Measurements from ENCODE around the gene ZNF101.
A peak's percentile ranks its signal among the peaks of the same experiment; 100 is the strongest.

The ZNF101 gene

DNA sequence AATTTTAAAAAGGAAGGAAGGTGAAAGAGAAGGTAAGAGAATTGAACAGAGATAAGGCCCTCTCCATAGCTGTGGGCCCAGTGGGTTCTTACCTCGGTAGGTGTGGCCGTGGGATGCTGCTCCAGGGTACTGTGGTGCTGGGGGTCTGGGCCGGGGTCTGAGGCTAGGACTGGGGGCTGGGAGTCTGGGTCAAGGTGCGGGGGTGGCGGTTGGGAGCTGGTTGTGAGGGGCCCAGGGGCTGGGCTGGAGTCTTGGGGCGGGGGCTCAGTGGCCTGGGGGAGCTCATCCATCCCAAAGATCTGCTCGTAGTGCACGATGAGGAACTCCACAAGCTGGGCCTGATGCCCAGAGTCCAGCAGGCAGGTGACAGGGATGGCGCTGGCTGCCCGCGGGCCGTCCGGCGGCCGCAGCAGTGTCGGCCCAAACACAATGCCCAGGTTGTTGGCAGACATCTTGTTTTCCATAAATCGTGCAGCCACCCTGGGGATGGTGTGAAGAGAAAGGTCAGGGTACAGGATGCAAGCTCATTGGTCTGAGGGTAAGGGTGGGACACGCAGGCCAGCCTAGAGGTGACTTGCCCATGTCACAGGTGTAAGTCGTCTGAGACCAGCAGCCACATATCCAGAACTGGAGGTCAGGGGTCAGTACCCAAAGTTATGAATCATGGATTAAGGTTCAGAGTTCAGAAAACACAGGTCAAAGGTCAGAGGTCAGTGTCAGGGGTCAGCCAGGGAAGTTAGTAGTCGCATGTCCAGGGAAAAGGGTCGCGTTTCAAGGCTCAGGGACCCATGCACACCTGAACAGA, 34.7 kb upstream of the ZNF101 start:
- peaks cover 61% of the 10 kb centered on the region for H3K36me3 Mint-ChIP-seq (ENCODE audit: low read depth)
- no peak overlapping the region for H3K4me3 Mint-ChIP-seq
- no peak for DNase-seq (ENCODE audit: low spot score)
- H3K27ac Mint-ChIP-seq, result no peak overlapping the region
- H3K9me3 Mint-ChIP-seq, result no peaks in the 10 kb centered on the region
- H3K4me1 Mint-ChIP-seq (ENCODE audit: low read depth), result no peaks in the 10 kb centered on the region
- no peaks in the 10 kb centered on the region for H3K27me3 Mint-ChIP-seq (ENCODE audit: low read depth)

DNA sequence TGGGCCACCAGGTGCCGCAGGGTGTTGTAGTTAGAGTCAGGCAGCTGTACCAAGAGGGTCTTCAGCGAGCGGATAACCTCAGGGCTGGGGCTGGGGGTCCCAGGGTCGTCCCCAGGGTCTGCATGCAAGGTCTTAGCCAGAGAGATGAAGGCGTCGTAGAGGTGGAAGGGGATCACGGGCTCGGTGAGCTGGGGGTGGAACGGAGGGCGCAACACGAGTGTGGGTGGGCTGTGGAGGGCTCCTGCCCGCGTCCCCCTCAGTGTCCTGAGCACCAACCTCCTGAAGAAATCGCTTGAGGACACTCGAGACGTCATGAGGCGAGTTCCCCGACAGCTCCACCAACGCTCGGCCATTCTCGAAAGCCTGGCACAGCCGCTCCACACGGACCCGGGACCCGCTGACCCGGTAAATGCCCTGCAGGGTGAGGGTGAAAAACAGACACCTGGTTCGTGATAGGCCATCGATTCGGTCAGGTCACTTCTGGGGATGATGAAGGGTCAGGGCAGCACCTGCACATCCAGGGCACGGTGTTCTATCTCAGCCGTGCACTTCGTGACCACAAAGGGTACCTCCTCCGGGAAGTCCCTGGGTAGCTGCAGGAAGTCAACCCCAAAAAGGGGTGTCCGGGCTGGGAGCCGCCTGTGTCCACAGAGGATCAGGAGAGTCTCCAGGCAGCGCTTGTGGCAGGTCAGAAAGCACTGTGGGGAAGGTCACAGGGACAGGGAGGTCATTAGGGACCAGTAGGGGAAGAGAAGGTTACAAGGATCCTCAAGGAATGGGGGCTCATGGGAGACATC, 33.9 kb upstream of the ZNF101 start:
- Mint-ChIP-seq H3K4me3 (no peak overlapping the region), H3K36me3 (ENCODE audit: low read depth) (peaks cover 61% of the 10 kb centered on the region), H3K27me3 (ENCODE audit: low read depth) (no peaks in the 10 kb centered on the region), H3K27ac (no peak overlapping the region), H3K9me3 (no peaks in the 10 kb centered on the region), H3K4me1 (ENCODE audit: low read depth) (no peaks in the 10 kb centered on the region)
- DNase-seq (ENCODE audit: low spot score), result no peak

DNA sequence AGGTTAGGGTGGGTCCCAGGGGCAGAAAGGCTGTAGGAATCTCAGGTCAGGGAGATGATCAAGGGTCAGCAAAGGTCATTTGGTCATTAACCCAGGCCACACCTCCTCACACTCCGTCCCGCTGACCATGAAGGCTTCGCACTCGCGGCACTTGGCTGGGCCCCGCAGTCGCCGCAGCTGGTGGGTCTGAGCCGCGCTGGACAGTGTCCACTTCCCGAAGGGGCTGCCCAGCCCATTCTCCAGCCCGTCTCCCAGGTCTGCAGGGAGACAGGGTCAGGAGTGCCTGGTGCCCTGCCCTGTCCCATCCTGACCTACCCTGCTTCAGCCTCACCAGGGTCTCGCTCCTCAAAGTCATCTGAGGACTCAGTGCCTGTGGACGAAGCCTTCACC, 33.3 kb upstream of the ZNF101 start:
- no peak overlapping the region for H3K27ac Mint-ChIP-seq
- no peak overlapping the region for H3K4me3 Mint-ChIP-seq
- DNase-seq (ENCODE audit: low spot score), result no peak
- H3K27me3 Mint-ChIP-seq (ENCODE audit: low read depth), result no peaks in the 10 kb centered on the region
- H3K36me3 Mint-ChIP-seq (ENCODE audit: low read depth), result peaks cover 64% of the 10 kb centered on the region
- no peaks in the 10 kb centered on the region for H3K9me3 Mint-ChIP-seq
- no peaks in the 10 kb centered on the region for H3K4me1 Mint-ChIP-seq (ENCODE audit: low read depth)

GRCh38 chr19:19636573-19637185, 32.0 kb upstream of the ZNF101 start:
- H3K36me3 Mint-ChIP-seq (ENCODE audit: low read depth), result peaks cover 58% of the 10 kb centered on the region
- no peaks in the 10 kb centered on the region for H3K4me1 Mint-ChIP-seq (ENCODE audit: low read depth)
- no peaks in the 10 kb centered on the region for H3K27me3 Mint-ChIP-seq (ENCODE audit: low read depth)
- H3K9me3 Mint-ChIP-seq, result no peaks in the 10 kb centered on the region
- no peak overlapping the region for H3K4me3 Mint-ChIP-seq
- H3K27ac Mint-ChIP-seq, result no peak overlapping the region
- DNase-seq (ENCODE audit: low spot score), result no peak

DNA sequence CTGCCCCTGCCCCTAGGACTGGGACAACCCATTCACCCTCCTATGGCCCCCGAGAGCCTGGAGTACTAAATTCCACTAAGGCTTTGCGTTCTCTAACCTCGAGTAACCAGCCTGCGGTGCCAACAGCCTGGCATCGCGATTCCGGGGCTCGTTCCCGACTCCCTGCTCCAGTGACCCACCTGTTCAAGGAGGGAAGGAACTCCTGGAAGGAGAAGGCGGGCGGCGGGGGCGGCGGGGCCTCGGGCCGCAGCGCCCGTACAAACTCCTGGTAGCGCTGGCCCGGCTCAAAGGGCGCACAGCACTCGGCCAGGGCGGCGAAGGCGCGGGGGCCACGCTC, 31.5 kb upstream of the ZNF101 start:
- no peaks in the 10 kb centered on the region for H3K9me3 Mint-ChIP-seq
- H3K4me1 Mint-ChIP-seq (ENCODE audit: low read depth), result peaks cover 4% of the 10 kb centered on the region
- no peak for DNase-seq (ENCODE audit: low spot score)
- no peaks in the 10 kb centered on the region for H3K27me3 Mint-ChIP-seq (ENCODE audit: low read depth)
- peaks cover 63% of the 10 kb centered on the region for H3K36me3 Mint-ChIP-seq (ENCODE audit: low read depth)
- no peak overlapping the region for H3K4me3 Mint-ChIP-seq
- H3K27ac Mint-ChIP-seq, result no peak overlapping the region

DNA sequence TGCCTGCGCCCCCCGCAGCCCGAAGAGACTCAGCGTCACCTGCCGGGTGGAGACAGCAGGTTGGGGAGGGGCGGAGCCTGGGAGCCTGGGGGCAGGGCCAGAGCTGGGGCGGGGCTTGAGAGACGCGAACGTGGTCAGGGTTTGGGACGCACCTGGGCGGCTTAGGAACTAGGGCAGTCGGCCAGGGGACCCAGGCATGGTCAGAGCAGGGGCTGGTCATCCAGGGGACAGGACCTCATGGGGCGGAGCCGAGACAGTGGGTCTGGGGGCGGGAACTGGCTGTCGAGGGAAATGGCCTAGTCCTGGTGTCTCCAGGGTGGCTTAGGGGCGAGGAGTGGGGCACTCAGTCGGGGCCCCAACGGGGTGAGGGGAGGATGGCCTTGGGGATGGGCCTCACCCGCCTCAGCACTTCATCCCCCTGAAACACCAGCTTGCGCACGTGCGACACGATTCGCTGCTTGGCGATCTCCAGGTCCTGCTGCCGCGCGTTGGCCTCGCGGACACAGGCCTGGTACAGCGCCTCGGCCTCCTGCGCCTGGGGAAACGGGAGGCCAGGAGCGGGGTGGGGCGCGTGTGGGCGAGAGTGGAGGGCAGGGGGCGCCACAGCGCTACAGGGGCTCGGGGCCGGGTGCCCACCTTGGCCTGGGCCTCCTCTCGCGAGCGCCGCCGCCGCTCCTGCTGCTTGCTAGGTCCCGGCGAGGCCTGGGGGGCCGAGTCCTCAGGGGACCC, 31.0 kb upstream of the ZNF101 start:
- Mint-ChIP-seq H3K27me3 (ENCODE audit: low read depth) (no peaks in the 10 kb centered on the region), H3K4me1 (ENCODE audit: low read depth) (peaks cover 8% of the 10 kb centered on the region), H3K4me3 (no peak overlapping the region), H3K27ac (no peak overlapping the region), H3K36me3 (ENCODE audit: low read depth) (peaks cover 65% of the 10 kb centered on the region), H3K9me3 (no peaks in the 10 kb centered on the region)
- no peak for DNase-seq (ENCODE audit: low spot score)

DNA sequence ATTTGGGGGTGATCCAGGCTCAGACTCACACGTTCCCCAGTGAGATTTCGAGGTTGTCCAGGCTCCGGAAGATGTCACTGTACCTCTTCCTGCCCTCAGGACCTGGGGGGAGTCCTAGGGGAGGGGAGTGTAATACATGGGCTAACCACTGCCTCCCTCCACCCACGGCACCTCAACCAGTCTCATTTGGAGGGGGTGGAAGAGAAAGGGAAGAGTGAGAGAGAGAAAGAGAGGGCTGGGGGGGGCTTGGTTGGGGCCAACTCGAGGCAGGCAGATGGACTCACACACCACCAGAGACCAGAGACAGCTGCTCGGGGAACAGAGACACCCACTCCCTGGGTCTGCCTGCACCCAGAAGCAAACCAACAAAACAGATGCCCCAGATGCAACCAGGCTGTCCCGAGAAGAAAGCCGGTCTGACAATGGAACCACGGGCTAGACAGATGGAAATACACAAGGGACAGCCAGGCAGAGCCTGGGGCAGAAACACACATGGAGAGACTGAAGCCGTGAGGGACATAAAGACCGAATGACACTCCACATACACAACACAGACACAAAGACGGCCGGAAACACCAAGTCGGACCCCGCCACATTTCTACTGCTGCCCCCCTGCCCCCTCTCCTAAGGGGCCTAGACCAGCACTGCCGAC, 26.0 kb upstream of the ZNF101 start:
- Mint-ChIP-seq H3K9me3 (no peaks in the 10 kb centered on the region), H3K36me3 (ENCODE audit: low read depth) (peaks cover 43% of the 10 kb centered on the region)
- peak; percentile 47 for DNase-seq (ENCODE audit: low spot score)

DNA sequence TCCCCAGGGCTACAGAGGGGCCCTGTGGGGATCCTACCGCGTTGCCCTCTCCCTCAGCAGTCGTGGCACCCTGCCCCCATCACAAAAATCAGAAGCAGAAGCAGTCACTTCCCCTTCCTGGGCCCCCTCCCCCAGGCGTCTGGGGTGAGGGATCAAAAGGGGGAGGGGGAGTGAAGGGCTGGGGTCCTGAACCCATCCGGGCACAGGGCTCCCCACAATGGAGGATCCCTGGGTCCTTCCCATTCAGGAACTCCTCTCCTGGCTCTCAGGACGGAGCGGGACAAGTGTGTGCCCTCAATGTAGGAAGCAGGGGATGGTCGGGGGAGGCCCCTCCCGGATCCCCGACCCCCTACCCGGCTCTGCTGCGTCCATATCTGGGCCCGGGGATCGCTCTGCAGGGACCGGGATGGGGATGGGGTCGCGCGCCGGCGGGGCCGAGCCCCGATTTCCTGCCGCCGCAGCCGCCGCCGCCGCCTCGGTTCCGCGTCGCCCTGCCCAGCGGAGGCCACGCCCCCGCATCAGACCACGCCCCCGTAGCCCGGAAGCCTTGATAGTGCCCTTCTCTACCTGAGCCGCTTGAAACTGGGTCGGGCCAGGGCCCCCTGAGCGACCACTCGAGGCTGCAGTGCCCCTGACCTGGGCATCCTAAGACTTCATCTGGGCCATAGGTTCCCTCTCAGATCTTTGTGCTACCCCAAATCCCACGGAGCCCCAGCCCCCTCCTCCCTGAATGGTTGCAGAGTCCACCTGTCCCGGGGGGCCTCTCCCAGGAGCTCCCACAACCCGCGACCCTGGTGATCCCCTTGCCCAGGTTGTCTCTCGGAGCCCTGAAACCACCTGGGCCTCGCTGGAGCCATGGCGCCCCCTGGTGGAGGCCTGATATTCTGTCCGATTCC, 25.2 kb upstream of the ZNF101 start, which contains the start of gene GMIP:
Gene GMIP, minus strand, starts transcription at position 500 of the 896 bp plus-strand sequence. Its CDS starts 128 bp downstream, at position 372.
- peak within 1 kb of the TSS; percentile 93 for H3K27ac Mint-ChIP-seq
- H3K9me3 Mint-ChIP-seq, result no peaks in the 10 kb centered on the region
- H3K27me3 Mint-ChIP-seq (ENCODE audit: low read depth), result no peaks in the 10 kb centered on the region
- H3K4me1 Mint-ChIP-seq (ENCODE audit: low read depth), result peaks cover 11% of the 10 kb centered on the region
- H3K4me3 Mint-ChIP-seq, result peak within 1 kb of the TSS; percentile 100
- peaks cover 45% of the 10 kb centered on the region for H3K36me3 Mint-ChIP-seq (ENCODE audit: low read depth)
- peak; percentile 79 for DNase-seq (ENCODE audit: low spot score)

More for the DNA sequence above, 26.0 kb upstream of the ZNF101 start:
- Mint-ChIP-seq H3K4me3 (peak overlapping the region; percentile 100), H3K27ac (peak overlapping the region; percentile 93), H3K27me3 (ENCODE audit: low read depth) (no peaks in the 10 kb centered on the region), H3K4me1 (ENCODE audit: low read depth) (peaks cover 11% of the 10 kb centered on the region)

- Mint-ChIP-seq H3K27me3 (ENCODE audit: low read depth) (no peaks in the 10 kb centered on the region), H3K27ac (peak overlapping the region; percentile 93), H3K36me3 (ENCODE audit: low read depth) (peaks cover 44% of the 10 kb centered on the region), H3K4me1 (ENCODE audit: low read depth) (peaks cover 11% of the 10 kb centered on the region), H3K4me3 (peak overlapping the region; percentile 100), H3K9me3 (no peaks in the 10 kb centered on the region)
- no peak for DNase-seq (ENCODE audit: low spot score)
These were observed 24.6 kb upstream of the ZNF101 start for GRCh38 chr19:19644054-19644388.

DNA sequence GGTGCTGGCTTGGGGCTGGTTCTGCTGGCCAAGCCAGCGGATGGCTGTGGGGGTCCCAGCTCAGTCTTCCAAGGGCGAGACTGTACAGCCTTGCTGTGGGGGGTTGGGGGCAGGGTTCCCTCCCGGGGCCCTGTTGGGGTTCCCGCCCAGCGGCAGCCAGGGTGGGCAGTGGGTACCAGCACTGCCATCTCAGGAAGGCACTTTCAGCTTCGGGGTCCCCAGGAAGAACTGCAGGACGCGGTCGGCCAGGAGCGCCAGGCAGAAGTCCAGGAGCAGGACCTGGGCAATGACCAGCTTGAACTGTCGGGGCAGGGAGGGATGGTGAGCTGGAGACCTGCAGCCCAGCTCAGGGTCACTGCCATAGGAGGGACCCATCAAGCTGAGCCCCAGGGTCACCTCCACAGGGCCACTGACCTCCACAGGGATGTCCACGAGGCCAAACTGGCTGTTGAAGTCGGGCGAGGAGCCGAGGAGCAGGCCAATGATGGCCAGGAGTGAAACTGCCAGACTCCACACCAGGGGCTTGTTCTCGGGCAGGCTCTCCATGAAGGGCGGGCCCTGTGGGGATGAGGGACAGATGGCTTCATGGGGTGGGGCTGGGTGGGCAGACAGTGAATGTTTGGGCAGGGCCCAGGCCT, 23.3 kb upstream of the ZNF101 start:
- H3K36me3 Mint-ChIP-seq (ENCODE audit: low read depth), result peaks cover 43% of the 10 kb centered on the region
- no peak overlapping the region for H3K4me3 Mint-ChIP-seq
- DNase-seq (ENCODE audit: low spot score), result no peak
- H3K27ac Mint-ChIP-seq, result no peak overlapping the region
- no peaks in the 10 kb centered on the region for H3K9me3 Mint-ChIP-seq
- H3K27me3 Mint-ChIP-seq (ENCODE audit: low read depth), result no peaks in the 10 kb centered on the region
- peaks cover 11% of the 10 kb centered on the region for H3K4me1 Mint-ChIP-seq (ENCODE audit: low read depth)

GRCh38 chr19:19647037-19647835, 21.4 kb upstream of the ZNF101 start:
- Mint-ChIP-seq H3K27ac (no peak overlapping the region), H3K9me3 (no peaks in the 10 kb centered on the region), H3K36me3 (ENCODE audit: low read depth) (peaks cover 42% of the 10 kb centered on the region), H3K4me3 (no peak overlapping the region), H3K27me3 (ENCODE audit: low read depth) (no peaks in the 10 kb centered on the region), H3K4me1 (ENCODE audit: low read depth) (peaks cover 6% of the 10 kb centered on the region)
- DNase-seq (ENCODE audit: low spot score), result no peak

GRCh38 chr19:19649155-19649554, 19.5 kb upstream of the ZNF101 start:
- no peak for DNase-seq (ENCODE audit: low spot score)
- Mint-ChIP-seq H3K36me3 (ENCODE audit: low read depth) (peaks cover 47% of the 10 kb centered on the region), H3K27me3 (ENCODE audit: low read depth) (no peaks in the 10 kb centered on the region), H3K27ac (peak overlapping the region; percentile 31), H3K4me1 (ENCODE audit: low read depth) (no peaks in the 10 kb centered on the region), H3K4me3 (no peak overlapping the region), H3K9me3 (no peaks in the 10 kb centered on the region)
